GM23338 (cell line): ENCODE measurements around the gene SMIM31. TPM values are rescaled to one million over a fixed set of nuclear protein-coding genes. Genes with fewer than 3 reads are reported as not detected.
A peak's percentile ranks its signal among the peaks of the same experiment; 100 is the strongest.

Experiments
- ATAC-seq: fragments of 200-7000 bp; cut with Tn5 transposase; 3 replicates; pipeline ENCODE4 v1.9.1; 2020
- DNase-seq: peaks from one replicate; pipeline ENCODE4 v3.0.0-alpha.2; 2015; ENCODE audit warnings: low spot score
- H2AFZ ChIP-seq: fragments of 200-600 bp; sonication (generic); 2 replicates; pipeline ENCODE4 v1.8.0; 2016; ENCODE audit warnings: antibody characterized with exemption, mild to moderate bottlenecking, moderate library complexity
- H3F3A ChIP-seq: fragments of 200-600 bp; sonication (generic); replicated peaks from 2 replicates; pipeline ENCODE4 v1.8.0; 2017; ENCODE audit warnings: antibody characterized with exemption, mixed run types, low read depth
- H3K27ac ChIP-seq: fragments of 200-600 bp; sonication (generic); 2 replicates; pipeline ENCODE4 v1.6.1; 2016; ENCODE audit warnings: low read depth
- H3K27me3 ChIP-seq: fragments of 200-600 bp; sonication (generic); 2 replicates; pipeline ENCODE4 v1.8.0; 2016; ENCODE audit warnings: mild to moderate bottlenecking, mixed run types, moderate library complexity; ENCODE audit not compliant: insufficient read depth
- H3K36me3 ChIP-seq: fragments of 200-600 bp; sonication (generic); 2 replicates; pipeline ENCODE4 v1.8.0; 2016; ENCODE audit warnings: mild to moderate bottlenecking; ENCODE audit not compliant: insufficient read depth
- H3K4me1 ChIP-seq: fragments of 200-600 bp; sonication (generic); 2 replicates; pipeline ENCODE4 v1.8.0; 2016; ENCODE audit warnings: mild to moderate bottlenecking, moderate library complexity; ENCODE audit not compliant: insufficient read depth
- H3K4me2 ChIP-seq: fragments of 200-600 bp; sonication (generic); 2 replicates; pipeline ENCODE4 v1.7.1; 2017; ENCODE audit warnings: mixed run types
- H3K4me3 ChIP-seq: fragments of 200-600 bp; sonication (generic); 2 replicates; pipeline ENCODE4 v1.6.1; 2016; ENCODE audit warnings: mixed run types
- H3K79me2 ChIP-seq: fragments of 200-600 bp; sonication (generic); replicated peaks from 2 replicates; pipeline ENCODE4 v1.8.0; 2017; ENCODE audit warnings: mild to moderate bottlenecking; ENCODE audit not compliant: insufficient read depth
- H3K9me2 ChIP-seq: fragments of 200-600 bp; sonication (generic); 2 replicates; pipeline ENCODE4 v1.8.0; 2017; ENCODE audit not compliant: insufficient read depth
- H4K20me1 ChIP-seq: fragments of 200-600 bp; sonication (generic); replicated peaks from 2 replicates; pipeline ENCODE4 v1.8.0; 2017; ENCODE audit warnings: mild to moderate bottlenecking; ENCODE audit not compliant: insufficient read depth
- H3K27ac Mint-ChIP-seq: 2 replicates; pipeline ENCODE4 v1.8.0; 2020; ENCODE audit warnings: inconsistent platforms, mild to moderate bottlenecking, moderate library complexity, mixed read lengths
- H3K27me3 Mint-ChIP-seq: 3 replicates; pipeline ENCODE4 v1.8.0; 2022; ENCODE audit warnings: low read depth, mild to moderate bottlenecking, moderate library complexity, mixed read lengths, inconsistent platforms; ENCODE audit not compliant: insufficient read depth, poor library complexity
- H3K36me3 Mint-ChIP-seq: 3 replicates; pipeline ENCODE4 v1.8.0; 2021; ENCODE audit warnings: low read depth, mild to moderate bottlenecking, inconsistent platforms, moderate library complexity, mixed read lengths
- H3K4me1 Mint-ChIP-seq: 3 replicates; pipeline ENCODE4 v1.8.0; 2020; ENCODE audit warnings: mild to moderate bottlenecking, inconsistent platforms, mixed read lengths
- H3K4me3 Mint-ChIP-seq: 3 replicates; pipeline ENCODE4 v1.8.0; 2021; ENCODE audit warnings: moderate library complexity, mild to moderate bottlenecking, inconsistent platforms, mixed read lengths
- H3K9me3 Mint-ChIP-seq: 3 replicates; pipeline ENCODE4 v1.8.0; 2020; ENCODE audit warnings: moderate library complexity, mild to moderate bottlenecking, inconsistent platforms, mixed read lengths
- CREB1 ChIP-seq: fragments of 250-450 bp; sonication (Bioruptor Pico); IDR thresholded peaks from 2 replicates; pipeline ENCODE4 v1.5.0; 2020; ENCODE audit warnings: low read depth, mild to moderate bottlenecking, moderate library complexity
- CTCF ChIP-seq, 2 experiments: fragments of 200-600 bp in 1 of 2; sonication (generic) in 1 of 2; conservative IDR thresholded peaks; 2 replicates each; pipeline versions ENCODE4 v1.5.1 to v1.6.1; 2016 to 2017; ENCODE audit warnings: antibody characterized with exemption in 2 of 2, low read depth in 2 of 2, mild to moderate bottlenecking in 2 of 2, moderate library complexity in 1 of 2
- EZH2phosphoT487 ChIP-seq: fragments of 200-600 bp; sonication (generic); IDR thresholded peaks from one replicate; pipeline ENCODE4 v1.8.1; 2018; ENCODE audit warnings: antibody characterized with exemption; ENCODE audit not compliant: unreplicated experiment
- JUNB ChIP-seq: IDR thresholded peaks from one replicate; pipeline ENCODE4 v1.6.1; 2016; ENCODE audit warnings: antibody characterized with exemption; ENCODE audit not compliant: unreplicated experiment
- NANOG ChIP-seq: IDR thresholded peaks from 2 replicates; pipeline ENCODE4 v1.6.1; 2016; ENCODE audit warnings: antibody characterized with exemption, borderline replicate concordance
- STAT1 ChIP-seq: IDR thresholded peaks from one replicate; pipeline ENCODE4 v1.6.1; 2016; ENCODE audit warnings: antibody characterized with exemption; ENCODE audit not compliant: unreplicated experiment
- ZNF114 ChIP-seq: fragments of 250-450 bp; sonication (Bioruptor Pico); IDR thresholded peaks from 2 replicates; pipeline ENCODE4 v1.5.0; 2020; ENCODE audit warnings: mild to moderate bottlenecking, moderate library complexity
- polyA plus RNA-seq: library from polyadenylated mRNA; unstranded; fragments of >200 nt; fragmentation: Nextera tagmentation; extraction: Ambion mirVana; gene quantifications from 2 replicates; pipeline ENCODE4 v1.2.1, GENCODE V29; 2016
- total RNA-seq: library from RNA; depleted of rRNA; stranded (reverse); fragments of >200 nt; shearing (Covaris generic); gene quantifications from 2 replicates; pipeline ENCODE4 v1.2.3, GENCODE V29; 2014
- TF ChIP-seq, protein P1 (sequence below): fragments of 250-450 bp; sonication (Bioruptor Pico); IDR thresholded peaks from 2 replicates; pipeline ENCODE4 v1.5.0; 2020; ENCODE audit warnings: mild to moderate bottlenecking, moderate library complexity
- TF ChIP-seq, protein P2 (sequence below): IDR thresholded peaks from one replicate; pipeline ENCODE4 v1.6.1; 2018; ENCODE audit warnings: antibody characterized with exemption; ENCODE audit not compliant: unreplicated experiment

SMIM31 gene
- total and polyA plus RNA-seq, 2 experiments from 2014 or later, result not detected

GRCh38 chr4:164821711-164822110 is 67.8 kb downstream of the SMIM31 start (continued):
- TF ChIP-seq, protein P1, sequence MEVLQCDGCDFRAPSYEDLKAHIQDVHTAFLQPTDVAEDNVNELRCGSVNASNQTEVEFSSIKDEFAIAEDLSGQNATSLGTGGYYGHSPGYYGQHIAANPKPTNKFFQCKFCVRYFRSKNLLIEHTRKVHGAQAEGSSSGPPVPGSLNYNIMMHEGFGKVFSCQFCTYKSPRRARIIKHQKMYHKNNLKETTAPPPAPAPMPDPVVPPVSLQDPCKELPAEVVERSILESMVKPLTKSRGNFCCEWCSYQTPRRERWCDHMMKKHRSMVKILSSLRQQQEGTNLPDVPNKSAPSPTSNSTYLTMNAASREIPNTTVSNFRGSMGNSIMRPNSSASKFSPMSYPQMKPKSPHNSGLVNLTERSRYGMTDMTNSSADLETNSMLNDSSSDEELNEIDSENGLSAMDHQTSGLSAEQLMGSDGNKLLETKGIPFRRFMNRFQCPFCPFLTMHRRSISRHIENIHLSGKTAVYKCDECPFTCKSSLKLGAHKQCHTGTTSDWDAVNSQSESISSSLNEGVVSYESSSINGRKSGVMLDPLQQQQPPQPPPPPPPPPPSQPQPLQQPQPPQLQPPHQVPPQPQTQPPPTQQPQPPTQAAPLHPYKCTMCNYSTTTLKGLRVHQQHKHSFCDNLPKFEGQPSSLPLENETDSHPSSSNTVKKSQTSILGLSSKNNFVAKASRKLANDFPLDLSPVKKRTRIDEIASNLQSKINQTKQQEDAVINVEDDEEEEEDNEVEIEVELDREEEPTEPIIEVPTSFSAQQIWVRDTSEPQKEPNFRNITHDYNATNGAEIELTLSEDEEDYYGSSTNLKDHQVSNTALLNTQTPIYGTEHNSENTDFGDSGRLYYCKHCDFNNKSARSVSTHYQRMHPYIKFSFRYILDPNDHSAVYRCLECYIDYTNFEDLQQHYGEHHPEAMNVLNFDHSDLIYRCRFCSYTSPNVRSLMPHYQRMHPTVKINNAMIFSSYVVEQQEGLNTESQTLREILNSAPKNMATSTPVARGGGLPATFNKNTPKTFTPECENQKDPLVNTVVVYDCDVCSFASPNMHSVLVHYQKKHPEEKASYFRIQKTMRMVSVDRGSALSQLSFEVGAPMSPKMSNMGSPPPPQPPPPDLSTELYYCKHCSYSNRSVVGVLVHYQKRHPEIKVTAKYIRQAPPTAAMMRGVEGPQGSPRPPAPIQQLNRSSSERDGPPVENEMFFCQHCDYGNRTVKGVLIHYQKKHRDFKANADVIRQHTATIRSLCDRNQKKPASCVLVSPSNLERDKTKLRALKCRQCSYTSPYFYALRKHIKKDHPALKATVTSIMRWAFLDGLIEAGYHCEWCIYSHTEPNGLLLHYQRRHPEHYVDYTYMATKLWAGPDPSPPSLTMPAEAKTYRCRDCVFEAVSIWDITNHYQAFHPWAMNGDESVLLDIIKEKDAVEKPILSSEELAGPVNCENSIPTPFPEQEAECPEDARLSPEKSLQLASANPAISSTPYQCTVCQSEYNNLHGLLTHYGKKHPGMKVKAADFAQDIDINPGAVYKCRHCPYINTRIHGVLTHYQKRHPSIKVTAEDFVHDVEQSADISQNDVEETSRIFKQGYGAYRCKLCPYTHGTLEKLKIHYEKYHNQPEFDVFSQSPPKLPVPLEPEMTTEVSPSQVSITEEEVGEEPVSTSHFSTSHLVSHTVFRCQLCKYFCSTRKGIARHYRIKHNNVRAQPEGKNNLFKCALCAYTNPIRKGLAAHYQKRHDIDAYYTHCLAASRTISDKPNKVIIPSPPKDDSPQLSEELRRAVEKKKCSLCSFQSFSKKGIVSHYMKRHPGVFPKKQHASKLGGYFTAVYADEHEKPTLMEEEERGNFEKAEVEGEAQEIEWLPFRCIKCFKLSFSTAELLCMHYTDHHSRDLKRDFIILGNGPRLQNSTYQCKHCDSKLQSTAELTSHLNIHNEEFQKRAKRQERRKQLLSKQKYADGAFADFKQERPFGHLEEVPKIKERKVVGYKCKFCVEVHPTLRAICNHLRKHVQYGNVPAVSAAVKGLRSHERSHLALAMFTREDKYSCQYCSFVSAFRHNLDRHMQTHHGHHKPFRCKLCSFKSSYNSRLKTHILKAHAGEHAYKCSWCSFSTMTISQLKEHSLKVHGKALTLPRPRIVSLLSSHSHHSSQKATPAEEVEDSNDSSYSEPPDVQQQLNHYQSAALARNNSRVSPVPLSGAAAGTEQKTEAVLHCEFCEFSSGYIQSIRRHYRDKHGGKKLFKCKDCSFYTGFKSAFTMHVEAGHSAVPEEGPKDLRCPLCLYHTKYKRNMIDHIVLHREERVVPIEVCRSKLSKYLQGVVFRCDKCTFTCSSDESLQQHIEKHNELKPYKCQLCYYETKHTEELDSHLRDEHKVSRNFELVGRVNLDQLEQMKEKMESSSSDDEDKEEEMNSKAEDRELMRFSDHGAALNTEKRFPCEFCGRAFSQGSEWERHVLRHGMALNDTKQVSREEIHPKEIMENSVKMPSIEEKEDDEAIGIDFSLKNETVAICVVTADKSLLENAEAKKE (CRISPR knock-in tag), result no peak

GRCh38 chr4:164824581-164824980 is 70.7 kb downstream of the SMIM31 start:
- ATAC-seq, result no peak
- Mint-ChIP-seq H3K4me1 (peaks cover 51% of the 10 kb centered on the region), H3K36me3 (no peaks in the 10 kb centered on the region)
- TF ChIP-seq STAT1, result no peak
- no peak for TF ChIP-seq CREB1 (CRISPR knock-in tag)
- no peak for TF ChIP-seq ZNF114 (CRISPR knock-in tag)
- TF ChIP-seq JUNB, result no peak
- TF ChIP-seq CTCF (conservative IDR thresholded peaks at IDR 0.05; ENCODE audit: low read depth in 2 of 2), result no peak
- TF ChIP-seq EZH2phosphoT487, result no peak
- no peak for TF ChIP-seq NANOG
- TF ChIP-seq, protein P2, sequence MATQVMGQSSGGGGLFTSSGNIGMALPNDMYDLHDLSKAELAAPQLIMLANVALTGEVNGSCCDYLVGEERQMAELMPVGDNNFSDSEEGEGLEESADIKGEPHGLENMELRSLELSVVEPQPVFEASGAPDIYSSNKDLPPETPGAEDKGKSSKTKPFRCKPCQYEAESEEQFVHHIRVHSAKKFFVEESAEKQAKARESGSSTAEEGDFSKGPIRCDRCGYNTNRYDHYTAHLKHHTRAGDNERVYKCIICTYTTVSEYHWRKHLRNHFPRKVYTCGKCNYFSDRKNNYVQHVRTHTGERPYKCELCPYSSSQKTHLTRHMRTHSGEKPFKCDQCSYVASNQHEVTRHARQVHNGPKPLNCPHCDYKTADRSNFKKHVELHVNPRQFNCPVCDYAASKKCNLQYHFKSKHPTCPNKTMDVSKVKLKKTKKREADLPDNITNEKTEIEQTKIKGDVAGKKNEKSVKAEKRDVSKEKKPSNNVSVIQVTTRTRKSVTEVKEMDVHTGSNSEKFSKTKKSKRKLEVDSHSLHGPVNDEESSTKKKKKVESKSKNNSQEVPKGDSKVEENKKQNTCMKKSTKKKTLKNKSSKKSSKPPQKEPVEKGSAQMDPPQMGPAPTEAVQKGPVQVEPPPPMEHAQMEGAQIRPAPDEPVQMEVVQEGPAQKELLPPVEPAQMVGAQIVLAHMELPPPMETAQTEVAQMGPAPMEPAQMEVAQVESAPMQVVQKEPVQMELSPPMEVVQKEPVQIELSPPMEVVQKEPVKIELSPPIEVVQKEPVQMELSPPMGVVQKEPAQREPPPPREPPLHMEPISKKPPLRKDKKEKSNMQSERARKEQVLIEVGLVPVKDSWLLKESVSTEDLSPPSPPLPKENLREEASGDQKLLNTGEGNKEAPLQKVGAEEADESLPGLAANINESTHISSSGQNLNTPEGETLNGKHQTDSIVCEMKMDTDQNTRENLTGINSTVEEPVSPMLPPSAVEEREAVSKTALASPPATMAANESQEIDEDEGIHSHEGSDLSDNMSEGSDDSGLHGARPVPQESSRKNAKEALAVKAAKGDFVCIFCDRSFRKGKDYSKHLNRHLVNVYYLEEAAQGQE, result no peak

More at GRCh38 chr4:164824581-164824980, 70.7 kb downstream of the SMIM31 start:
- Mint-ChIP-seq H3K27me3 (peaks cover 7% of the 10 kb centered on the region), H3K27ac (no peak overlapping the region), H3K9me3 (no peaks in the 10 kb centered on the region), H3K4me3 (no peak overlapping the region)
- Histone ChIP-seq H4K20me1 (no peaks in the 10 kb centered on the region), H3K36me3 (no peaks in the 10 kb centered on the region), H3K27ac (no peak overlapping the region), H3K4me1 (peaks cover 46% of the 10 kb centered on the region), H3F3A (no peaks in the 10 kb centered on the region), H3K27me3 (no peaks in the 10 kb centered on the region), H2AFZ (peak overlapping the region; percentile 6; the same call in 1 of the 2 replicates), H3K9me2 (no peaks in the 10 kb centered on the region), H3K4me2 (no peak overlapping the region), H3K79me2 (no peaks in the 10 kb centered on the region), H3K4me3 (no peak overlapping the region)
- DNase-seq, result no peak
